Esophagus squamous epithelium (tissue), 4 donors: ENCODE data around the gene ZC3H7B.

Experiments
- POLR2A ChIP-seq, 4 donors: fragments of 450-650 bp; IDR thresholded peaks; one replicate each; pipeline ENCODE4 v1.6.1; 2017; ENCODE audit warnings: antibody characterized with exemption in 4 of 4, mild to moderate bottlenecking in 4 of 4, moderate library complexity in 3 of 4
- TF ChIP-seq, protein P1 (sequence below), 6 experiments: fragments of 450-650 bp in 4 of 6; fragments of 200-600 bp in 2 of 6; sonication (generic) in 2 of 6; IDR thresholded peaks; one replicate each; pipeline ENCODE4 v1.5.1; 2016 to 2019; ENCODE audit warnings: antibody characterized with exemption in 6 of 6, mild to moderate bottlenecking in 4 of 6, moderate library complexity in 4 of 6

DNA sequence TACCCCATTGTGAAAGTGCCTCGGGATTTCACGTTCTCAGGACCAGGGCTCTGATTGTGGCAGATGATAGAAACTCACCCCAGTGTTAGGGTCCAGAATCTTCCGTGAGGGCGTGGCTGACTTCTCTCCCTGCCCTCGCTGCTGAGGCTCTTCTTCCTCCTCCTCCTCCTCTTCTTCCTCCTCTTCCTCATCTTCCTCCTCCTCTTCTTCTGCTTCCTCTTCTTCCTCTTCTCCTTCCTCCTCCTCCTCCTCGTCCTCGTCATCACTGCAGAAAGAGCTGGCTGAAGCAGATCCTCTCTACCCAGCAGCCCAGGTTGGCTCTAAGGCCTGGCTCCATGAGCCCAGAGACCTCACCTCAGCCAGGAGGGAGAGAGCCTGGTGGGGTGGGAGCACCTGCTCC is 47.1 kb upstream of the ZC3H7B start:
- TF ChIP-seq, protein P1, sequence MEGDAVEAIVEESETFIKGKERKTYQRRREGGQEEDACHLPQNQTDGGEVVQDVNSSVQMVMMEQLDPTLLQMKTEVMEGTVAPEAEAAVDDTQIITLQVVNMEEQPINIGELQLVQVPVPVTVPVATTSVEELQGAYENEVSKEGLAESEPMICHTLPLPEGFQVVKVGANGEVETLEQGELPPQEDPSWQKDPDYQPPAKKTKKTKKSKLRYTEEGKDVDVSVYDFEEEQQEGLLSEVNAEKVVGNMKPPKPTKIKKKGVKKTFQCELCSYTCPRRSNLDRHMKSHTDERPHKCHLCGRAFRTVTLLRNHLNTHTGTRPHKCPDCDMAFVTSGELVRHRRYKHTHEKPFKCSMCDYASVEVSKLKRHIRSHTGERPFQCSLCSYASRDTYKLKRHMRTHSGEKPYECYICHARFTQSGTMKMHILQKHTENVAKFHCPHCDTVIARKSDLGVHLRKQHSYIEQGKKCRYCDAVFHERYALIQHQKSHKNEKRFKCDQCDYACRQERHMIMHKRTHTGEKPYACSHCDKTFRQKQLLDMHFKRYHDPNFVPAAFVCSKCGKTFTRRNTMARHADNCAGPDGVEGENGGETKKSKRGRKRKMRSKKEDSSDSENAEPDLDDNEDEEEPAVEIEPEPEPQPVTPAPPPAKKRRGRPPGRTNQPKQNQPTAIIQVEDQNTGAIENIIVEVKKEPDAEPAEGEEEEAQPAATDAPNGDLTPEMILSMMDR (IDR thresholded peaks at IDR 0.05), result no peak
- TF ChIP-seq POLR2A (IDR thresholded peaks at IDR 0.05), result no peak
